RKO (cell line): ENCODE results near the gene C7orf33.
A peak's percentile ranks its signal among the peaks of the same experiment; 100 is the strongest.
"Not testable (repeated sequence)": the region's sequence is repeated elsewhere in the genome, so short reads cannot be mapped to it uniquely, and the experiment has no call there.

Source experiments
- DNase-seq: peaks from one replicate; pipeline ENCODE4 v3.0.0-alpha.2; 2016; ENCODE audit warnings: low spot score

C7orf33 gene, protein sequence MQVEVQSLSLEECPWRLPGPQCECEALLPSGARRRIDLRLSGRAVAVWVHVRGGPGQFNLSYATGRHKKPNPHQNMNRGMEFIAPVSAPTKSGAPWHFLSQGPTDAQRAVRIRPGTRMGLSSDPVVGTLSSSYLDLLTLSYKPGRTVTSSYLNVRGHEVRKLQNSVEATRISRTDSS

DNA sequence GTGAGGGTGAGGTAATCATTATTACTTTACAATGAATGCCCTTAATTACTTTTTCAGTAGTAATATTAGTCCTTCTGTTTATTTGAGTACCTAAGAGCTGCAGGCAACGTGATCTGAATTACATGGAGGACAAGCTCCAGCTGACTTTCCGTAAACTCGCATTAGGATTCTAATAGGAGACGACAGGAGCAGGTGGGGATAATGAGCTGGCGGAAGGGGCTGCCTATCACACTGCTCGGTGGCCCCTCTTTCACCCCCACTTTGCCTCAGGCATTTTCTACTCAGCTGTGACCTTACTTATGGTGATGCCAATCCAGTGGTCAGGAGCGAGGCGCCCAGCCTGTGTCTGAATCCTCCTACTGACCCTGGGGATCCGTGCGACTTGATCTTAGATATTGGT is at the start of gene C7orf33:
Gene C7orf33 (plus strand): TSS at position 296 of the 400 bp plus-strand sequence. CDS start 160 bp downstream, outside the sequence.
- no peak for DNase-seq

DNA sequence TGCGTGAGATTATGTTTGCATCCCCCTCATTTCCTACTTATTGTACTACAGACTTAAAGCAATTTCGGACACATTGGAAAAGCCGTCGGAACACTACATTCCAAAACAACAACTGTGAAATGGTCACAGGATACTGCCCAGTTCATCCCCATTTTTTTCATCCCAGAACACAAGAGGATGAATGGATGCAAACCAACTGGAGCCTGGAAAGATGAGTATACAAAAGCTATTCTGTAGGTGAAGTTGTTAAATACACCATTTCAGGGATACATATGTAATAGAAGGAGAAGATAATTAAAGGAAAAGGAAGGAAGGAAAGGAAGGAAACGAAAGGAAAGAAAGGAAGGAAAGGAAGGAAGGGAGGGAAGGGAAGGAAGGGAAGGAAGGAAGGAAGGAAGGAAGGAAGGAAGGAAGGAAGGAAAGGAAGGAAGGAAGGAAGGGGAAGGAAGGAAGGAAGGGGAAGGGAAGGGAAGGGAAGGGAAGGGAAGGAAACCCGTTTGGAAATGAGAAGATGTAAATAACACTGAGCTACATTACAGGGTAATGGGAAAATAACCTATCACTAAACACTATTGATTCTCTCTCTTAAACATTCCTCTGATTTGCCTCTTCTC is 48.6 kb upstream of the C7orf33 start:
- DNase-seq, result no peak

DNA sequence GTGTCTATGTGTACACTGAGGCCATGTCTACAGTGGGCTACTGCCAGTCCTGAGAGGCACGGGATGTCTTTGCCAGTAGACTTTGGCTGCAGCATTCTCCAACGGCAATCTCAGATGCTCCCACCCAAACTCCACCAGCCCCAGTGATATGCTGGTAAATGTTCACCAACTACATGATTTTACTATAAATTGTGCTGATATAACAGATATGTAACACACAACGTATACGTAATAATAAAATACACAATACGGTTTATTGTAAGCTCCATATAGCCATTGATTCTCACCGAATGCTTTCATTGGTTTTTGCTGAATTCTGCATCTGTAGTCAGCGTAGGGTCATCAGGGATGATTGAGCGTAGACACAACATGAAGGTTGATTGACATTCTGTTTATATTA is 47.3 kb upstream of the C7orf33 start:
- no peak for DNase-seq

DNA sequence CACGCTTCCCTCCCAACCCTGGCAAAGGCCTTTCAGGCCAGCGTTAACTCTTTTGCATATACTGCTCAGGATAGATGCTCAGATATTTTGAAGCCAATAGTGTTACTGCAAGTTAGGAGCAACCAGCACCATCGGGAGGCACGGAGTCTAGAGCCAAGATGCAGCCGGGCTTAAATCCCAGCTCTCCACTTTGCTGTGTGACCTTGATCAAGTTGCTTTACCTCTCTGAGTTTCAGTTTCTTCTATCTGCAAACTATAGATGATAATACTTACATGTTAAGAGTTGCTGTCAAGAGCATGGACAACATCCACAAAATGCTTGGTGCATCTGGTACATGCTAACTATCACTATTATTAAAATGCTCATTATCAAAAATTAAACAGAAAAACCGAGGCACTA is 45.4 kb upstream of the C7orf33 start:
- no peak for DNase-seq

DNA sequence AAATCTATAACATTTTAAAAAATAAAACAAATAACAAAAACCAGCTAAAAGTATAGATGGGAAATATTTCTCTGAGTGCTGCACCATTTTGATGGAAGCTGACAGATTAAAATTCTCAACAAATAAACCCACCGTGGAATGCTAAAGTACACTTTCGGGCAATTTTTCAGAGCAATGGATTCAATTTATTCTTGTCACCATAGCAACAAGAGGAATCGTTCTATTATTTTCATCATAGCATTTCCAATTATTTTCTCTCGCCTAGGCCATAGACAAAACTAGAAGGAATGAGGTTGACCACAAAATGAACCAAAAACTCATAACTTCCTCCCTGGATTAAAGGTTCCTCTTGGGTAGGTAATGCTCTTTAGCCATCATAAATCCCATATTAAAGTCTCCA is 44.6 kb upstream of the C7orf33 start:
- no peak for DNase-seq

DNA sequence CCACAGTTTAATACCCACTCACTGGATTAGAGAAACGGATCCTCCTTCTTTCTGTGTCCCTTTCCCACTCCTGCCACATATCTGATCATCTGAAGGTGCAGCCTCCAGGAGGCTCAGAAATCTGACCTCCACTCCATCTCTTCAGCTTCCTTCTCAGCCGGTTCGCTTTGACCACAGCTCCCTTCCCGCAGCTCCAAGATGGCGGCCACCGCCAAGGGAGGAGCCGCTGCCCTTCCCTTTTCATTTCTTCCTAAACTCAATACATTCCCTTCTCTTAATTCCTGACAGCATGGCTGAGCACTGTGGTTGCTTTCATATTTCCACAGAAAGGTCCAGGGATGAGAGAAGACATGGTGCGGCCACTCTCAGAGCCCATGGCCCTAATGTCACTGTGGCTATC is 43.7 kb upstream of the C7orf33 start:
- no peak for DNase-seq

DNA sequence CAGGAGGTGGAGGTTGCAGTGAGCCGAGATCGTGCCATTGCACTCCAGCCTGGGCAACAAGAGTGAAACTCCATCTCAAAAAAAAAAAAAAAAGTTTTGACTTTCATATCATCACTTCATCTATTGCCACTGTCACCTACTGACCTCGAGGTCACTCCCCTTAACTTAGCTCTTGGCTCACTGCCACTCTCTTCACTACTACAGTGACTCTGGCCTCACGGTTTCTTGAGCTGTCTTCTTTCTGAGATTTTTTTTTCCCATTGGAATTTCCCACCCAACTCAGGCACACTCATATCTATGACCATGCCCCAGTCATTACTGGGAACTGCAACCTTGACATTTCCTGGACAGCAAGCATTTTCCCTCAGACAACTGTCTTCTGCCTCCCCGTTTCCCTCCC is 42.6 kb upstream of the C7orf33 start:
- no peak for DNase-seq

DNA sequence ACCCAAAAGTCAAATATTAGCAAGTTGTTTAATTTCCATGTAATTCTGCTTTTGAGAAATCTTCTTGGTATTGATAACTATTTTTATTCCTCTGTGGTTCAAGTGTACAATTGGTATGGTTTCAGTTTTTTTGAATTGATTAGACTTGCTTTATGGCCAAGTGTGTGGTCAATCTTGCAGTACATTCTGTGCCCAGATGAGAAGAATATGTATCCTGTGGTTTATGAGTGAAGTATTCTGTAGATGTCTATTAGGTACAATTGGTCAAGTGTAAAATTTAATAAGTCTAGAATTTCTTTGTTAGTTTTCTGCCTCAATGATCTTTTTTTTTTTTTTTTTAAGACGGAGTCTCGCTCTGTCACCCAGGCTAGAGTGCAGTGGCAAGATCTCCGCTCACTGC is 36.6 kb upstream of the C7orf33 start:
- no peak for DNase-seq

DNA sequence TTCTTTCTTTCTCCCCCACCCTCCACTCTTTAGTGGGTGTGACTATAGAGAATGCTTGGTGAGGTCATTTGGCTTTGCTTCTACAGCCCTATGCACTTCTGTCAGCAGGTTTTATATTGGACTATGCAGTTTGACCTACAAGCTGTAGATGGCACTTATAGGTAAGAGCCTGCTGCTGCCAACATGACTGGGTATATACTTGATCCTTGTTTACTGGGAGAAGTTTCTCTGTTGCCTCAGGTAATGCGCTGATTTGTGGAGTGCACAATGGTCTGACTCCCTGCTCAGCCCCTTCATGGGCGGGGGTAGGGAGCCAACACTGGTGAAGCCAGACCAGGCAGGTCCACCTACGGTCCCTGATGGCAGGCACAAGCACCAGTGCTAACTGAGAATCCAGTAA is 33.7 kb upstream of the C7orf33 start:
- DNase-seq, result peak; percentile 40

DNA sequence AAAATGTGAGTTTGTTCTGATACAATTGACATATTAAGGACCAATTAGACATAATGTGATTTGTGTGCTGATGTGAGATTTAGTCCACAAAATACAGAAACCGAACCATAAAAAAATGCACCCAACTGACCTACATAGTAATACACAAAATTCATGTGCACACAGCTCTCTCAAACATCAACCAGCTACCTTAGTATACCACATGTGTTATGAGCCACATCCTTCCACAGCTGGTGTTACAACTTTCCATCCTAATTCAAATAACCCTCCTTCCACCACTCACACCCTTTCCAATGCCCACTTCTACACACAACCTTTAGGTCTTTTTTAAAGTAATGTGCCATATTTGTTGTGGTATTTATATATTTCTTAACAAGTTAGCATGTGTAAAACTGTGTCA is 31.7 kb upstream of the C7orf33 start:
- DNase-seq, result no peak

DNA sequence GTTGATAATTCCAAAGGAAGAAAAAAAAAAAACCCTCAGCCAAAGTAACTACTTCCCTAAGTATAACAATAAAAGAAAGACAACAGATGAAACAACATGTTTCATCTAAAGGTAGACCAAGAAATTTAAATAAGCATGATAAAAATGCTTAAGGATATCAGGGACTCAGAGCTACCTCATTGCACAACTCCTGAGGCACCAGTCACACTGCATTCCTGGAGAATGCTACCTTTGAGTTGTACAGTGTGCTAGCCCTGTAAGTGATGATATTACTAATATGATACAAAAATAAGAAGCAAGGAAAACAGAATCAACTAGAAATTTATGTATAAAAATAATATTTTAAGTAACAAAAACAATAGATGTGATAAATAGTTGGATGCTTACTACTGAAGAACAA is 29.5 kb upstream of the C7orf33 start:
- DNase-seq, result no peak

DNA sequence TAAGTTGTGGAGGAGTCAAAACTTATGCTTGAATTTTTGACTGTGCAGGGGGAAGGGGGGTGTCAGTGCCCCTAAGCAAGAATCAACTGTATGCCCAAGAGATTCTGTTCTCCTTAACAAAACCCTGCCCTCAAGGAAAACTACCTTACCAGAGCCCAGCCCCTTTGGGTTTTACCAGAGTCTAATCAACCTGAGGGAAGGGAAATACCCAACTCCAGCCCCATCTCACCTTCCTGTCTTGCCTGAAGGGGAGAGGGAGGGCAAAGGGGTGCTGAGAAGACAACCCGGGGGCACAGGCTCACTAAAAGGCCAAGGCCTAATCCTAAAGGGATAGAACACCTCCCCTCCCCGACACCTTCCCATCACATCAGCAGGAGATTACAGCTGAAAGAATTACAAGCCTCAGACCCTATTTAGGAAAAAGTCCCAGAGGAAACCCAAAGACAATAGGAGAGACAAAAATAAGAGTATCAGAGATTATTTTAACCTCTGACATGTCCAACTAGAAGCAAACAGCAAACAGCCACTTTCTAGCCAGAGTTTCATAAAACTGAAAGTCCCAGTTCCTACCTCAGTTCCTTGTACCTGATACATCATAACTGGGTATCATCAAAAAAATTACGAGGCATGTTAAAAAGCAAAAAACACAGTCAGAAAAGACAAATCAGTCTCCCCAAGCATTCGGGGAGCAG is 26.8 kb upstream of the C7orf33 start:
- no peak for DNase-seq

DNA sequence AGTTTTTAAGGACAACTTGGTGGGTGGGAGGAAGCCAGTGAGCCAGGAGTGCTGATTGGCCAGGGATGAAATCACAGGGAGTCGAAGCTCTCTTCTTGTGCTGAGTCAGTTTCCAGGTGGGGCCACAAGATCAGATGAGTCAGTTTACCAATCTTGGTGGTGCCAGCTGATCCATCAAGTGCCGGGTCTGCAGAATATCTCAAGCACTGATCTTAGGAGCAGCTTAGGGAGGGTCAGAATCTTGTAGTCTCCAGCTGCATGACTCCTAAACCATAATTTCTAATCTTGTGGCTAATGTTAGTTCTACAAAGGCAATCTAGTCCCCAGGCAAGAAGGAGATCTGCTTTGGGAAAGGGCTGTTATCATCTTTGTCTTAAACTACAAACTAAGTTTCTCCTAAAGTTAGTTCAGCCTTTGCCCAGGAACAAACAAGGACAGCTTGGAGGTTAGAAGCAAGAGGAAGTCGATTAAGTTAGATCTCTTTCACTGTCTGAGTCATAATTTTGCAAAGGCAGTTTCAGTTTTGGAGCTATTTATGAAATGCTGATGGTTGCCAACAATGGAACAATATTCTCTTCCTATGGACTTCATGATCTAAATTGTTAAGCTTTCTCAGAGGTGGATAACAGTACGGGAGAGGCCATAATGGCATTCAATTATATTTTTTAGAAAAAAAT is 26.2 kb upstream of the C7orf33 start:
- peak; percentile 37 for DNase-seq

DNA sequence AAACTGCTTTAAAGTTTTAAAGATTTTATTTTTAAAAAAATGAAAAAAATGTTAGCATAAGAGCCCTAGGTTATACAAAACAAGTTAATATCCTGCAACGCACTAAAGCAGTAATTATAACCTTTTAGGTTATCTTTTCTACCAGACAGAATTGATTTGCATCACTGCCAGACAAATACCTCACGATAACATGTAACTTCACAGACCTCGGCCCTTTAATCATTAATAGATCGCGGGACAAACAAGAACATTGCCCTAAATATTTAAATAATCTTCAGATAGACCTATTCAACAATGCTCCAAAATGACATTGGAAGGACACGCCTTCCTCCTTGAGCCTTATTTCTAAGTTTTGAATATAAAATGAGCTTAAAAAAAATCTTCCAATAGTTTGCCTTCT is 23.8 kb upstream of the C7orf33 start:
- DNase-seq, result no peak

DNA sequence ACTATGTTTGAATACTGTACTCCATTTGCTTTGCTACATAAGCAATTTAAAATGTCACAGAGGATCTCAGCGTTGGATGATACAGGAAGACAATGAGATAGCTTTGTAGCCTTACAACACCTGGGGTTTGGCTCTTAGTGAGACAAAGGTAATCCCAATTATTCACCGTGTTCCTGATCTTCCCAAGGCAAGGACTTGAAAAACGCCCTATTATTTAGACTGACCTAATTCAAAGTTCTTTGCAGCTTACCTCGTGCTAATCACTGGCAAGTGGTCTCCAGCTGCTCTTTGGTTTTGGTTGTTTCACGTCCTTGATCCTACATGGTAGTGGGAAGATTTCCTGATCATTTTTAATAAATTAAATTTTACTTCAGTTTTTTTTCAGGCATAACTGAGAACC is 23.0 kb upstream of the C7orf33 start:
- no peak for DNase-seq

DNA sequence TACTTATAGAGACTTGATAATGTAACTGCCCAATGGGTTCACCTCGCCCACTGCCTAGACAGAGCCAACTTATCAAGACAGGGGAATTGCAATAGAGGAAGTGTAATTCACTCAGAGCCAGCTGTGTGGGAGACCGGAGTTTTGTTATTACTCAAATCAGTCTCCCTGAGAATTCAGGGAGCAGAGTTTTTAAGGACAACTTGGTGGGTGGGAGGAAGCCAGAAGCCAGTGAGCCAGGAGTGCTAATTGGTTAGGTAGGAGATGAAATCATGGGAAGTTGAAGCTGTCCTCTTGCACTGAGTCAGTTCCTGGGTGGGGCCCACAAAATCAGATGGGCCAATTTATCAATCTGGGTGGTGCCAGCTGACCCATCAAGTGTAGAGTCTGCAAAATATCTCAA is 20.1 kb upstream of the C7orf33 start:
- DNase-seq, result peak; percentile 31

DNA sequence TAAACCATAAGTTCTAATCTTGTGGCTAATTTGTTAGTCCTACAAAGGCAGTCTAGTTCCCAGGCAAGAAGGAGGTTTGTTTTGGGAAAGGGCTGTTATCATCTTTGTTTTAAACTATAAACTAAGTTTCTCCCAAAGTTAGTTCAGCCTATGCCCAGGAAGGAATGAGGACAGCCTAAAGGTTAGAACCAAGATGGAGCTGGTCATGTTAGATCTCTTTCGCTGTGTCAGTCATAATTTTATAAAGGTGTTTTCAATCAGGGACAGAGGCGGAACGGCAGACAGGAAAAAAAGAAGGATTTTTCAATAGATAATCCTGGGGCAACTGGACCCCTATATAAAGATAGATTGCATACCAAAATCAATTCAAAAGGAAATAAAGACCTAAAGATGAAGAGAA is 19.6 kb upstream of the C7orf33 start:
- not testable (repeated sequence) for DNase-seq

DNA sequence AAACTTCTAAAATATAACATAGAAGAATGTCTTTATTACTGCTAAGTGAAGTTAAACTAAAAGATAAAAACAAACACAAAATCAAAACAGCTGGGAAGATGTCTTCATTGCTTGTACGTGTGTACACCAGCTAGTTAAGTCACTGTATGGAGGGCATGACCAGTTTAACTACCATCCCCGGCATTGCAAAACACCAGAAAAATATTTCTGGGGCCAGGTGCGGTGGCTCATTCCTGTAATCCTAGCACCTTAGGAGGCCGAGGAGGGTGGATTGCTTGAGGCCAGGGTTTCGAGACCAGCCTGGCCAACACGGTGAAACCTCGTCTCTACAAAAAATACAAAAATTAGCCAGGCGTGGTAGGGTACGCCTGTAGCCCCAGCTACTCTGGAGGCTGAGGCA is 19.2 kb upstream of the C7orf33 start:
- no peak for DNase-seq

DNA sequence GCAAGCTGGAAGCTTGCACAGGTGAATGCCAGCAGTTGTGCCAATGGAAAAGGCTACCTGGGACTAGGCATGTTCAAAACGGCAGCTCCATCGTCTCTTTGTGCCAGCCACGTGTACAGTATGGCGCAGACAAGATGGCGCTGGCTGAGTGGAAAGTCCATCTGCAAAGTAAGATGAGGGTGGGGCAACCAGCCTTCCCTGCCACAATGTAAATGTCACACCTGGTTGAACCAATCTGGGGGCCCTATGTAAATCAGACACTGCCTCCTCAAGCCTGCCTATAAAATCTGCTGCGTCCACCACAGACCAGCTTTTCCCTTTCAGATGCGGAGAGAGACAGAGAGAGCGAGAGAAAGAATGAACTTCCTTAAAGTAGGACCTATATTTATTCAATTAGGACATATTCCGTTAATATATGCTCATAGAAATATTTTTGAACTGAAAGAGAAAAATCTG is 18.5 kb upstream of the C7orf33 start:
- no peak for DNase-seq

DNA sequence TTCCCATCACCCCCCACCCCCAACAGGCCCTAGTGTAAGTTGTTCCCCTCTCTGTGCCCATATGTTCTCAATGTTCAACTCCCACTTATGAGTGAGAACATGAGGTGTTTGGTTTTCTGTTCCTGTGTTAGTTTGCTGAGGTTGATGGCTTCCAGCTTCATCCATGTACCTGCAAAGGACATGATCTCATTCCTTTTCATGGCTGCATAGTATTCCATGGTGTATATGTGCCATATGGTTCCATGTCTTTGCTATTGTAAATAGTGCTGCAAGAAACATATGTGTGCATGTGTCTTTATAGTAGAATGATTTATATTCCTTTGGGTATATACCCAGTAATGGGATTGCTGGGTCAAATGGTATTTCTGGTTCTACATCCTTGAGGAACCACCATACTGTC is 17.0 kb upstream of the C7orf33 start:
- DNase-seq, result not testable (repeated sequence)

DNA sequence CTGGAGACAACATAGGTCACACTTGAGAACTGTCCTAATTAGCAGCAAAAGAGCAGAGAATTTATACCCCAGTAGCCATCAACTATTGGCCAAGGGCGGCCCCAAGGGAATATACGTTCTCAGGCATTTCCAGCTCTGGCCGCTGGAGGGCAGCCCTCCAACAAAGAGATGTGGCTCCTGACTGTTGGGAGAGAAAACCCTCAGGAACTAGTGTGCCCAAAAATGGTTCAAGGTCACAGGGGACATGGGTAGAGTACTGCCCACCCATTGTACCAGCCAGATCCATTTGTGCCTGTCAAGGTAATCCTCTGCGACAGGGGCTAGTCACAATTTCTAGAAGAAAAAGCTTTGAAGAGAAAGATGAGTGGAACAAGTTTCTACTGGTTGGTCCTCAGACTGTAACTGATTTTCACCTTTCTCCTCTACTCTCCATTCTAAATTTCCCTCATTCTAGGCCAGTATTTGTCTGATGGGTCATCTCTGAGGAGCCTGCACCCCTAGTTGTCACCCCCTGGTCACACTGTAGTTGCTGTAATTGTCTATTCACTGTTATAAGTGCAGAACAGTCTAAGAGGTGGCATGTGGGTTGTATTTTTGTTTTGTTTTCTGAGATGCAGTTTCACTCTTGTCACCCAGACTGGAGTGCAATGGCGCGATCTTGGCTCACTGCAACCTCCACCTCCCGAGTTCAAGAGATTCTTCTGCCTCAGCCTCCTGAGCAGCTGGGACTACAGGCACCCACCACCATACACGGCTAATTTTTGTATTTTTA is 14.7 kb upstream of the C7orf33 start:
- DNase-seq, result peak; percentile 69

DNA sequence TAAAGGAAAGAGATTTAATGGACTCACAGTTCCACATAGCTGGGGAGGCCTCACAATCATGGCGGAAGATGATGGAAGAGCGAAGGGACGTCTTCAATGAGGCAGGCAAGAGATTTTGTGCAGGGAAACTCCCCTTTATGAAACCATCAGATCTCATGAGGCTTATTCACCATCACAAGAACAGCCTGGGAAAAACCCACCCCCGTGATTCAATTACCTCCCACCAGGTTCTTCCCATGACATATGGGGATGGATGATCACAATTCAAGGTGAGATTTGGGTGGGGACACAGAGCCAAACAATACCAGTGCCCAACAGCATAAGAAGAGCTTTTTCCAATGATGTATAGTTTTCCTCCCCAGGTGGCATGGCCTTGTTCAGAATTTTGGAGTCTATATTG is 11.2 kb upstream of the C7orf33 start:
- DNase-seq, result no peak
